ENCODE data around the gene MED12L. TPM values are rescaled to one million over a fixed set of nuclear protein-coding genes. Genes with fewer than 3 reads are reported as not detected.

The MED12L gene
- total and polyA plus RNA-seq, 2 donors from 2014 or later, result 0.13 to 0.82 TPM

- peaks cover 0 to 2% (median 0%) of the 10 kb centered on the region in 3 donors for H3K4me1 ChIP-seq (ENCODE audit: control insufficient read depth in 2 of 3, insufficient read depth in 2 of 3, low read depth in 1 of 3, low read length in 3 of 3)
- TF ChIP-seq CTCF (IDR thresholded peaks at IDR 0.05; ENCODE audit: borderline replicate concordance, extremely low read depth, insufficient read depth), result no peak
- FAIRE-seq (no peak), DNase-seq (peak; percentile 26 to 72 (median 34))
- H3K9me3 ChIP-seq (ENCODE audit: control insufficient read depth in 2 of 3, insufficient read depth in 1 of 3, low read length in 3 of 3), result no peaks in the 10 kb centered on the region
- H3K27me3 ChIP-seq (ENCODE audit: control insufficient read depth, insufficient read depth, low read length), result no peaks in the 10 kb centered on the region
- peak overlapping the region in 1 of 2 donors; percentile 3 for H3K27ac ChIP-seq (ENCODE audit: low read depth in 2 of 2, low read length in 2 of 2)
- no peak overlapping the region for H3K9ac ChIP-seq (ENCODE audit: low read length in 3 of 3)
- H3K36me3 ChIP-seq (ENCODE audit: control insufficient read depth in 2 of 3, insufficient read depth in 3 of 3, low read length in 3 of 3), result no peaks in the 10 kb centered on the region
- no peak overlapping the region for H3K4me3 ChIP-seq (ENCODE audit: low read length in 3 of 3)
- intact Hi-C loops (cut with DNase I), result no loop called here
Observed at GRCh38 chr3:151305060-151305774, 219.8 kb downstream of the MED12L start.

DNA sequence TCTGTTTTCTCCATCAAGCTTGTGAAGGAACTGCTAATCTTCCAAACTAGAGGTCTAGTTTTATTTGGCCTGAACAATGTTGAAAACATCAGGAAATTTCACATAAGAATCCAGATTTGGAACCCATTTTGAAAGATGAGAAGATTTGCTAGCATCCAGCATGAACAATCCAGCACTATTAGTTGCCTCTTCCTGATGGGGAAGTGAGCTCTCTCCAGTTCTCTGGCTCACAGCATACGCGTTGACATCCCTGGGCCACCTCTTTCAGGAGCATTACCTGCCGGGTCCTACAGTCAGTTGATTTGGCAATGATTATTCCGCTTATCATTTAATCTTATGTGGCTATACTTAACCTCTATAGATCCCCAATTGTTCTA lies 220.3 kb downstream of the MED12L start:
- Histone ChIP-seq H3K9ac (ENCODE audit: low read length in 3 of 3) (no peak overlapping the region), H3K27me3 (ENCODE audit: control insufficient read depth, insufficient read depth, low read length) (no peaks in the 10 kb centered on the region), H3K36me3 (ENCODE audit: control insufficient read depth in 2 of 3, insufficient read depth in 3 of 3, low read length in 3 of 3) (no peaks in the 10 kb centered on the region), H3K27ac (ENCODE audit: low read depth in 2 of 2, low read length in 2 of 2) (no peak overlapping the region), H3K4me1 (ENCODE audit: control insufficient read depth in 2 of 3, insufficient read depth in 2 of 3, low read depth in 1 of 3, low read length in 3 of 3) (peaks cover 0 to 2% (median 0%) of the 10 kb centered on the region in 3 donors), H3K9me3 (ENCODE audit: control insufficient read depth in 2 of 3, insufficient read depth in 1 of 3, low read length in 3 of 3) (no peaks in the 10 kb centered on the region), H3K4me3 (ENCODE audit: low read length in 3 of 3) (no peak overlapping the region)
- FAIRE-seq (no peak), DNase-seq (no peak)
- no peak for TF ChIP-seq CTCF (IDR thresholded peaks at IDR 0.05; ENCODE audit: borderline replicate concordance, extremely low read depth, insufficient read depth)
- intact Hi-C loops (cut with DNase I), result no loop called here

GRCh38 chr3:151306168-151306810 lies 220.8 kb downstream of the MED12L start:
- DNase-seq (no peak), FAIRE-seq (no peak)
- Histone ChIP-seq H3K4me1 (ENCODE audit: control insufficient read depth in 2 of 3, insufficient read depth in 2 of 3, low read depth in 1 of 3, low read length in 3 of 3) (peaks cover 0 to 2% (median 0%) of the 10 kb centered on the region in 3 donors), H3K27ac (ENCODE audit: low read depth in 2 of 2, low read length in 2 of 2) (no peak overlapping the region), H3K4me3 (ENCODE audit: low read length in 3 of 3) (no peak overlapping the region), H3K9me3 (ENCODE audit: control insufficient read depth in 2 of 3, insufficient read depth in 1 of 3, low read length in 3 of 3) (no peaks in the 10 kb centered on the region), H3K9ac (ENCODE audit: low read length in 3 of 3) (no peak overlapping the region), H3K27me3 (ENCODE audit: control insufficient read depth, insufficient read depth, low read length) (no peaks in the 10 kb centered on the region), H3K36me3 (ENCODE audit: control insufficient read depth in 2 of 3, insufficient read depth in 3 of 3, low read length in 3 of 3) (no peaks in the 10 kb centered on the region)
- no peak for TF ChIP-seq CTCF (IDR thresholded peaks at IDR 0.05; ENCODE audit: borderline replicate concordance, extremely low read depth, insufficient read depth)
- intact Hi-C loops (cut with DNase I), result no loop called here

All from kidney (tissue), 14 donors.